SU-DHL-6 (cell line): ENCODE results near the gene DNAJB8.

Source experiments
- H2AFZ ChIP-seq: fragments of 200-600 bp; sonication (generic); 2 replicates; pipeline ENCODE4 v1.6.1; 2014; ENCODE audit warnings: low read depth, mild to moderate bottlenecking, moderate library complexity, mixed read lengths, antibody characterized with exemption, low read length; ENCODE audit not compliant: severe bottlenecking
- H3F3A ChIP-seq: fragments of 200-600 bp; shearing (Covaris generic); 2 replicates; pipeline ENCODE4 v1.6.0; 2016; ENCODE audit warnings: antibody characterized with exemption, mild to moderate bottlenecking; ENCODE audit not compliant: insufficient read depth
- H3K27ac ChIP-seq: fragments of 200-600 bp; sonication (generic); 2 replicates; pipeline ENCODE4 v1.5.1; 2016; ENCODE audit warnings: low read depth, mild to moderate bottlenecking, low read length, moderate library complexity, mixed read lengths
- H3K27me3 ChIP-seq: fragments of 200-600 bp; sonication (generic), shearing (Covaris generic); 2 replicates; pipeline ENCODE4 v1.6.0; 2014; ENCODE audit warnings: mild to moderate bottlenecking, low read length
- H3K36me3 ChIP-seq: fragments of 200-600 bp; sonication (generic); 2 replicates; pipeline ENCODE4 v1.6.1; 2014; ENCODE audit warnings: mild to moderate bottlenecking, low read length, mixed read lengths
- H3K4me2 ChIP-seq: fragments of 300-600, 200-600 bp; shearing (Covaris generic), sonication (generic); 2 replicates; pipeline ENCODE4 v1.6.0; 2014; ENCODE audit warnings: low read length, low read depth, mild to moderate bottlenecking; ENCODE audit not compliant: poor library complexity, severe bottlenecking
- H3K4me3 ChIP-seq: fragments of 200-600 bp; sonication (generic); 2 replicates; pipeline ENCODE4 v1.5.1; 2014; ENCODE audit warnings: antibody characterized with exemption, low read length, mild to moderate bottlenecking, mixed read lengths; ENCODE audit not compliant: insufficient read depth, poor library complexity, severe bottlenecking
- H3K79me2 ChIP-seq: fragments of 200-600 bp; sonication (generic); 2 replicates; pipeline ENCODE4 v1.6.1; 2014; ENCODE audit warnings: mild to moderate bottlenecking, low read length, moderate library complexity; ENCODE audit not compliant: insufficient read depth
- H3K9ac ChIP-seq: fragments of 200-600 bp; sonication (generic); 2 replicates; pipeline ENCODE4 v1.7.0; 2014; ENCODE audit warnings: mild to moderate bottlenecking, low read length
- H3K9me2 ChIP-seq: fragments of 200-600 bp; sonication (generic); replicated peaks from 2 replicates; pipeline ENCODE4 v1.6.1; 2014; ENCODE audit warnings: low read length; ENCODE audit not compliant: insufficient read depth
- H3K9me3 ChIP-seq: fragments of 200-600 bp; sonication (generic); 2 replicates; pipeline ENCODE4 v1.6.1; 2014; ENCODE audit warnings: low read length, mixed read lengths; ENCODE audit not compliant: insufficient read depth
- H4K20me1 ChIP-seq: fragments of 200-600 bp; sonication (generic); 2 replicates; pipeline ENCODE4 v1.6.1; 2014; ENCODE audit warnings: low read depth, mild to moderate bottlenecking, antibody characterized with exemption, low read length, moderate library complexity, mixed read lengths
- CTCF ChIP-seq: fragments of 200-600 bp; sonication (generic); IDR thresholded peaks from one replicate; pipeline ENCODE4 v1.5.1; 2017; ENCODE audit warnings: antibody characterized with exemption, mild to moderate bottlenecking, low read length, moderate library complexity; ENCODE audit not compliant: insufficient read depth, poor library complexity, severe bottlenecking
- EZH2phosphoT487 ChIP-seq: fragments of 200-600 bp; sonication (generic), shearing (Covaris generic); conservative IDR thresholded peaks from 2 replicates; pipeline ENCODE4 v1.6.1; 2018; ENCODE audit warnings: mild to moderate bottlenecking, antibody characterized with exemption, low read length, moderate library complexity, mixed read lengths

The DNAJB8 gene

DNA sequence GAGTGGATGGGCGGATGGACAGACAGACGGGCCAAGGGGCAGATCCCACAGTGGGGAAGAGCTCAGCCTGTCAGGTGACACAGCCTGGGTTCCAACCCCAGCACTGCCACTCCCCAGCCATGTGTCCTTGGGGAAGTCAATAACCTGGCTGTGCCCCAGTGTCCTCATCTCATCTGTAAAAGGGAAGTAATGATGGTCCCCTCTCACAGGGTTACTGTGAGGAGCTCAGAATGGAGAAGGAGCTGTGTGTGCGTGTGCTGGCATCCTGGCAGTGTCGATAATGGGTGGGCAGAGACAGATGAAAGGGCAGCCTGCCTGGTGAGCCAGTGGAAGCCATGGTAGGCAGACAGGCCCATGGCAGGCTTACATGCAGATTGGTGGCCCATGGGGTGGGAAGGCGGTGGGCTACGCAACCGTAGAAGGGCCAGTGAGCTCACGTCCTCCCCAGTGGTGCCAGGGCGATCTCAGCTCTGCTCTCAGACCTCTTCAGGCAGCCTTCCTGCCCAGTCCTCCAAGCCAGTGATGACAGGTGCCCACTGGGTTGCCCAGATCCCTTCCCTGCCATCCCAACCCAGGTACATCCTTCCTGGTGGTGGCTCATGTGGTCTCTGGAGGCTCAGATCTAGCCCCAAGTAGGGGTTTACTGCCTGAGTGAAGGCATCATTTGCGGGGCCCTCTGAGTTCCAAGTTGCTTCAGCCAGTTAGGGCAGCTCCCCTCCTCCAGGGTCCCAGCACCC is 2.3 kb upstream of the DNAJB8 start:
- no peaks in the 10 kb centered on the region for H3K9me2 ChIP-seq
- H4K20me1 ChIP-seq, result no peaks in the 10 kb centered on the region
- no peaks in the 10 kb centered on the region for H3K36me3 ChIP-seq
- TF ChIP-seq CTCF, result no peak
- H3K27me3 ChIP-seq, result no peaks in the 10 kb centered on the region
- H3F3A ChIP-seq, result no peaks in the 10 kb centered on the region
- H3K4me2 ChIP-seq, result no peak overlapping the region
- no peak overlapping the region for H2AFZ ChIP-seq
- H3K79me2 ChIP-seq, result no peaks in the 10 kb centered on the region
- H3K27ac ChIP-seq, result no peak overlapping the region
- H3K4me3 ChIP-seq, result no peak overlapping the region
- H3K9ac ChIP-seq, result no peak overlapping the region
- H3K9me3 ChIP-seq, result no peaks in the 10 kb centered on the region

- H3K79me2 ChIP-seq, result no peaks in the 10 kb centered on the region
- no peak overlapping the region for H3K9ac ChIP-seq
- no peaks in the 10 kb centered on the region for H4K20me1 ChIP-seq
- TF ChIP-seq CTCF, result no peak
- no peak for TF ChIP-seq EZH2phosphoT487
- H3K27ac ChIP-seq, result no peak overlapping the region
- H3K27me3 ChIP-seq, result no peaks in the 10 kb centered on the region
- H2AFZ ChIP-seq, result no peak overlapping the region
- H3K4me3 ChIP-seq, result no peak overlapping the region
- no peaks in the 10 kb centered on the region for H3K9me3 ChIP-seq
- H3F3A ChIP-seq, result no peaks in the 10 kb centered on the region
- H3K36me3 ChIP-seq, result no peaks in the 10 kb centered on the region
- H3K9me2 ChIP-seq, result no peaks in the 10 kb centered on the region
- H3K4me2 ChIP-seq, result no peak overlapping the region
Measured at GRCh38 chr3:128468285-128468790, 1.6 kb upstream of the DNAJB8 start.

DNA sequence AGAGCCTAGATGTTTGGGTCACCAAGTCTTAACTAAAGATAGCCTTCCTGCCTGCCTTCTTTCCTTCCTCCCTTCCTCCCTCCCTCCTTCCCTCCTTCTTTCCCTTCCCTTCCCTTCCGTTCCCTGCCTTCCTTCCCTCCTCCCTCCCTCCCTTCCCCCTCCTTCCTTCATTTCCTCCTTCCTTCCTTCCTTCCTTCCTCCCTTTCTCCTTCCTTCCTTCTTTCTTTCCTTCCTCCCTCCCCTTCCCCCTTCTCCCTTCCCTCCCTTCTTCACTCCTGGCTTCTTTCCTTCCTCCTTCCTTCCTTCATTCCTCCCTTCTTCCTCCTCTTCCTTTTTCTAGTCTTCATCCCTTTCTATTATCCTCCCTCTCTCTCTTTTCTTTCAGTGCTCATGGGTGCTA is 2.0 kb downstream of the DNAJB8 start:
- H3F3A ChIP-seq, result no peaks in the 10 kb centered on the region
- TF ChIP-seq CTCF (no peak), EZH2phosphoT487 (no peak)
- no peaks in the 10 kb centered on the region for H3K27me3 ChIP-seq
- no peak overlapping the region for H3K4me3 ChIP-seq
- H3K4me2 ChIP-seq, result no peak overlapping the region
- H2AFZ ChIP-seq, result no peak overlapping the region
- no peaks in the 10 kb centered on the region for H3K36me3 ChIP-seq
- no peak overlapping the region for H3K27ac ChIP-seq
- H3K9me2 ChIP-seq, result no peaks in the 10 kb centered on the region
- no peaks in the 10 kb centered on the region for H3K9me3 ChIP-seq
- no peaks in the 10 kb centered on the region for H3K79me2 ChIP-seq
- H3K9ac ChIP-seq, result no peak overlapping the region
- no peaks in the 10 kb centered on the region for H4K20me1 ChIP-seq
